Measurements from ENCODE around the gene CMTM8.

DNA sequence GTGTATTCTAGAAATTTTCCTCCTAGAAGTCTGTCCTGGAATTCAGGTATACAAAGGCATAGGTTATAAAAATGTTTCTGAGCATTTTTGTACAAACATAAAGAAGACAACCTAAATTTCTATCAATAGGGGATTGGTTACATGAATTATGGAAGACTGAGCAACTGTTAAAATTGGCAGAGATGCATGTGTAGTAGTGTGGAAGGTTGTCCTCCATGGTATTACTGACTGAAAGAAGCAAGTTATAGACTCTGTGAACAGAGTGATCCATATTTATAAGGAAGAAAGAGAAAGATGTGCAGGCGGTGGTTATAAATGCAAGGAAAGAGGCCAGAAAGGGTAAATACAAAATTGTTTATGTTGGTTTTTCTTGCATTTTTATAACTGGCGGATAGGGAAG, 114.9 kb downstream of the CMTM8 start:
- TF ChIP-seq, protein P1, sequence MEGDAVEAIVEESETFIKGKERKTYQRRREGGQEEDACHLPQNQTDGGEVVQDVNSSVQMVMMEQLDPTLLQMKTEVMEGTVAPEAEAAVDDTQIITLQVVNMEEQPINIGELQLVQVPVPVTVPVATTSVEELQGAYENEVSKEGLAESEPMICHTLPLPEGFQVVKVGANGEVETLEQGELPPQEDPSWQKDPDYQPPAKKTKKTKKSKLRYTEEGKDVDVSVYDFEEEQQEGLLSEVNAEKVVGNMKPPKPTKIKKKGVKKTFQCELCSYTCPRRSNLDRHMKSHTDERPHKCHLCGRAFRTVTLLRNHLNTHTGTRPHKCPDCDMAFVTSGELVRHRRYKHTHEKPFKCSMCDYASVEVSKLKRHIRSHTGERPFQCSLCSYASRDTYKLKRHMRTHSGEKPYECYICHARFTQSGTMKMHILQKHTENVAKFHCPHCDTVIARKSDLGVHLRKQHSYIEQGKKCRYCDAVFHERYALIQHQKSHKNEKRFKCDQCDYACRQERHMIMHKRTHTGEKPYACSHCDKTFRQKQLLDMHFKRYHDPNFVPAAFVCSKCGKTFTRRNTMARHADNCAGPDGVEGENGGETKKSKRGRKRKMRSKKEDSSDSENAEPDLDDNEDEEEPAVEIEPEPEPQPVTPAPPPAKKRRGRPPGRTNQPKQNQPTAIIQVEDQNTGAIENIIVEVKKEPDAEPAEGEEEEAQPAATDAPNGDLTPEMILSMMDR (IDR thresholded peaks at IDR 0.05): no peak
- TF ChIP-seq POLR2A (IDR thresholded peaks at IDR 0.05): no peak
